ENCODE results near the gene CRIP1.
A peak's percentile ranks its signal among the peaks of the same experiment; 100 is the strongest.

CRIP1 gene

GRCh38 chr14:105480807-105481801 lies 5.6 kb upstream of the CRIP1 start:
- DNase-seq (ENCODE audit: low spot score) = peak; percentile 93

- peak; percentile 93 for DNase-seq (ENCODE audit: low spot score)
Observed at GRCh38 chr14:105481886-105482457, 4.7 kb upstream of the CRIP1 start.

- DNase-seq (ENCODE audit: low spot score) = no peak
Observed at GRCh38 chr14:105482486-105483110, 4.1 kb upstream of the CRIP1 start.

- DNase-seq (ENCODE audit: low spot score) = no peak
Observed at GRCh38 chr14:105483300-105484068, 3.2 kb upstream of the CRIP1 start.

GRCh38 chr14:105484069-105484996 lies 2.4 kb upstream of the CRIP1 start:
- peak; percentile 48 for DNase-seq (ENCODE audit: low spot score)

- DNase-seq (ENCODE audit: low spot score) = no peak
Observed at GRCh38 chr14:105484997-105485393, 1.7 kb upstream of the CRIP1 start.

- DNase-seq (ENCODE audit: low spot score) = no peak
Observed at GRCh38 chr14:105485739-105486162, 935 bp upstream of the CRIP1 start.

- peak; percentile 37 for DNase-seq (ENCODE audit: low spot score)
Observed at GRCh38 chr14:105486974-105487448, 325 bp downstream of the CRIP1 start.

GRCh38 chr14:105487449-105487985 lies 831 bp downstream of the CRIP1 start:
- peak; percentile 36 for DNase-seq (ENCODE audit: low spot score)

- no peak for DNase-seq (ENCODE audit: low spot score)
Observed at GRCh38 chr14:105487986-105488777, 1.5 kb downstream of the CRIP1 start.

- DNase-seq (ENCODE audit: low spot score) = no peak
Observed at GRCh38 chr14:105488781-105489541, 2.3 kb downstream of the CRIP1 start.

GRCh38 chr14:105489542-105490266 lies 3.0 kb downstream of the CRIP1 start:
- DNase-seq (ENCODE audit: low spot score) = peak; percentile 71

- no peak for DNase-seq (ENCODE audit: low spot score)
Observed at GRCh38 chr14:105490267-105490571, 3.5 kb downstream of the CRIP1 start.

- peak; percentile 100 for DNase-seq (ENCODE audit: low spot score)
Observed at GRCh38 chr14:105490572-105491365, 4.1 kb downstream of the CRIP1 start, which contains the start of gene TEDC1. Gene TEDC1 (plus strand): TSS chr14:105491246. CDS start chr14:105491376, 130 bp downstream.

GRCh38 chr14:105491366-105491973 lies 4.8 kb downstream of the CRIP1 start:
- peak; percentile 86 for DNase-seq (ENCODE audit: low spot score)

GRCh38 chr14:105492031-105492970 lies 5.6 kb downstream of the CRIP1 start:
- DNase-seq (ENCODE audit: low spot score) = no peak

Data from GM03348 (cell line).